Measurements from ENCODE around the gene SZRD1. TPM values are rescaled to one million over a fixed set of nuclear protein-coding genes. Genes with fewer than 3 reads are reported as not detected.
A peak's percentile ranks its signal among the peaks of the same experiment; 100 is the strongest.

SZRD1 gene
- total and polyA plus RNA-seq, 9 of the 15 experiments (the other 6 are each of a cell fraction or from before 2014, with no cell fraction given), result 3.9 to 149 (median 82.5) TPM

GRCh38 chr1:16351994-16352841 is 14.8 kb upstream of the SZRD1 start, which contains the start of gene FBXO42 (continued):
- peak; percentile 93 for TF ChIP-seq HNRNPL (IDR thresholded peaks at IDR 0.05; ENCODE audit: low read depth, low read length)
- TF ChIP-seq, protein P1, sequence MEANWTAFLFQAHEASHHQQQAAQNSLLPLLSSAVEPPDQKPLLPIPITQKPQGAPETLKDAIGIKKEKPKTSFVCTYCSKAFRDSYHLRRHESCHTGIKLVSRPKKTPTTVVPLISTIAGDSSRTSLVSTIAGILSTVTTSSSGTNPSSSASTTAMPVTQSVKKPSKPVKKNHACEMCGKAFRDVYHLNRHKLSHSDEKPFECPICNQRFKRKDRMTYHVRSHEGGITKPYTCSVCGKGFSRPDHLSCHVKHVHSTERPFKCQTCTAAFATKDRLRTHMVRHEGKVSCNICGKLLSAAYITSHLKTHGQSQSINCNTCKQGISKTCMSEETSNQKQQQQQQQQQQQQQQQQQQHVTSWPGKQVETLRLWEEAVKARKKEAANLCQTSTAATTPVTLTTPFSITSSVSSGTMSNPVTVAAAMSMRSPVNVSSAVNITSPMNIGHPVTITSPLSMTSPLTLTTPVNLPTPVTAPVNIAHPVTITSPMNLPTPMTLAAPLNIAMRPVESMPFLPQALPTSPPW (CRISPR knock-in tag; IDR thresholded peaks at IDR 0.05), result peak; percentile 73
- no peak for TF ChIP-seq ELK1 (CRISPR knock-in tag; IDR thresholded peaks at IDR 0.05)
- no peak for TF ChIP-seq ZNF586 (CRISPR knock-in tag; conservative IDR thresholded peaks at IDR 0.05)
- no peak for TF ChIP-seq BRD4 (IDR thresholded peaks at IDR 0.05)
- TF ChIP-seq ZNF224 (CRISPR knock-in tag; IDR thresholded peaks at IDR 0.05), result 0 out of 2 replicates have a peak, but pooled peaks have one; percentile 66
- TF ChIP-seq FOXP4 (CRISPR knock-in tag; IDR thresholded peaks at IDR 0.05; ENCODE audit: borderline replicate concordance), result 0 out of 2 replicates have a peak, but pooled peaks have one; percentile 67
- no peak for TF ChIP-seq PHTF2 (CRISPR knock-in tag; IDR thresholded peaks at IDR 0.05)
- peak; percentile 81 for TF ChIP-seq HNRNPLL (IDR thresholded peaks at IDR 0.05; ENCODE audit: low read depth, low read length, poor library complexity, severe bottlenecking)
- peak; percentile 98 for TF ChIP-seq RB1 (IDR thresholded peaks at IDR 0.05; ENCODE audit: low read depth)
- TF ChIP-seq PRDM10 (IDR thresholded peaks at IDR 0.05; ENCODE audit: partially characterized antibody), result peak; percentile 63
- TF ChIP-seq, protein P2, sequence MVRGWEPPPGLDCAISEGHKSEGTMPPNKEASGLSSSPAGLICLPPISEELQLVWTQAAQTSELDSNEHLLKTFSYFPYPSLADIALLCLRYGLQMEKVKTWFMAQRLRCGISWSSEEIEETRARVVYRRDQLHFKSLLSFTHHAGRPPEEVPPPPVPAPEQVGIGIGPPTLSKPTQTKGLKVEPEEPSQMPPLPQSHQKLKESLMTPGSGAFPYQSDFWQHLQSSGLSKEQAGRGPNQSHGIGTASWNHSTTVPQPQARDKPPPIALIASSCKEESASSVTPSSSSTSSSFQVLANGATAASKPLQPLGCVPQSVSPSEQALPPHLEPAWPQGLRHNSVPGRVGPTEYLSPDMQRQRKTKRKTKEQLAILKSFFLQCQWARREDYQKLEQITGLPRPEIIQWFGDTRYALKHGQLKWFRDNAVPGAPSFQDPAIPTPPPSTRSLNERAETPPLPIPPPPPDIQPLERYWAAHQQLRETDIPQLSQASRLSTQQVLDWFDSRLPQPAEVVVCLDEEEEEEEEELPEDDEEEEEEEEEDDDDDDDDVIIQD (CRISPR knock-in tag; IDR thresholded peaks at IDR 0.05), result peak; percentile 36; the same call in 1 of the 2 replicates
- TF ChIP-seq NR1H2 (CRISPR knock-in tag; IDR thresholded peaks at IDR 0.05), result peak; percentile 28
- TF ChIP-seq ZNF133 (CRISPR knock-in tag; IDR thresholded peaks at IDR 0.05), result peak; percentile 63; the same call in 1 of the 2 replicates
- peak; percentile 50; the same call in 1 of the 2 replicates for TF ChIP-seq ZNF165 (CRISPR knock-in tag; IDR thresholded peaks at IDR 0.05; ENCODE audit: borderline replicate concordance)
- no peak for TF ChIP-seq EZH2 (IDR thresholded peaks at IDR 0.05; ENCODE audit: borderline replicate concordance, low read depth, low read length)
- no peak for TF ChIP-seq SMARCA4 (IDR thresholded peaks at IDR 0.05)
